ENCODE results near the gene HOXC13.

Gene HOXC13

GRCh38 chr12:53960187-53961024 lies 21.8 kb downstream of the HOXC13 start:
- H3K36me3 ChIP-seq (ENCODE audit: insufficient read depth, low read length) = no peaks in the 10 kb centered on the region
- peaks cover 47% of the 10 kb centered on the region for H3K4me1 ChIP-seq (ENCODE audit: control insufficient read depth, insufficient read depth, low read length)
- H3K9me3 ChIP-seq (replicated peaks; ENCODE audit: low read length) = no peaks in the 10 kb centered on the region
- peak overlapping the region; percentile 62 for H3K4me3 ChIP-seq (ENCODE audit: low read length)
- H3K4me2 ChIP-seq (ENCODE audit: low read length) = peak overlapping the region; percentile 68
- peak overlapping the region; percentile 70 for H3K9ac ChIP-seq (ENCODE audit: low read depth, low read length)
- no peaks in the 10 kb centered on the region for H3K27me3 ChIP-seq (ENCODE audit: control insufficient read depth, insufficient read depth, low read length)

- peaks cover 48% of the 10 kb centered on the region for H3K4me1 ChIP-seq (ENCODE audit: control insufficient read depth, insufficient read depth, low read length)
- H3K9me3 ChIP-seq (replicated peaks; ENCODE audit: low read length) = no peaks in the 10 kb centered on the region
- no peaks in the 10 kb centered on the region for H3K36me3 ChIP-seq (ENCODE audit: insufficient read depth, low read length)
- H3K27me3 ChIP-seq (ENCODE audit: control insufficient read depth, insufficient read depth, low read length) = no peaks in the 10 kb centered on the region
- H3K4me2 ChIP-seq (ENCODE audit: low read length) = peak overlapping the region; percentile 68
- peak overlapping the region; percentile 62 for H3K4me3 ChIP-seq (ENCODE audit: low read length)
- peak overlapping the region; percentile 70 for H3K9ac ChIP-seq (ENCODE audit: low read depth, low read length)
These were observed 22.6 kb downstream of the HOXC13 start for GRCh38 chr12:53961025-53961761.

- peak overlapping the region; percentile 79 for H3K4me2 ChIP-seq (ENCODE audit: low read length)
- no peaks in the 10 kb centered on the region for H3K9me3 ChIP-seq (replicated peaks; ENCODE audit: low read length)
- no peaks in the 10 kb centered on the region for H3K36me3 ChIP-seq (ENCODE audit: insufficient read depth, low read length)
- peak overlapping the region; percentile 87 for H3K4me3 ChIP-seq (ENCODE audit: low read length)
- H3K9ac ChIP-seq (ENCODE audit: low read depth, low read length) = peak overlapping the region; percentile 96
- H3K4me1 ChIP-seq (ENCODE audit: control insufficient read depth, insufficient read depth, low read length) = peaks cover 40% of the 10 kb centered on the region
- no peaks in the 10 kb centered on the region for H3K27me3 ChIP-seq (ENCODE audit: control insufficient read depth, insufficient read depth, low read length)
These were observed 24.4 kb downstream of the HOXC13 start for GRCh38 chr12:53963005-53963404.

- peak overlapping the region; percentile 96 for H3K9ac ChIP-seq (ENCODE audit: low read depth, low read length)
- no peaks in the 10 kb centered on the region for H3K36me3 ChIP-seq (ENCODE audit: insufficient read depth, low read length)
- H3K9me3 ChIP-seq (replicated peaks; ENCODE audit: low read length) = no peaks in the 10 kb centered on the region
- H3K27me3 ChIP-seq (ENCODE audit: control insufficient read depth, insufficient read depth, low read length) = no peaks in the 10 kb centered on the region
- H3K4me3 ChIP-seq (ENCODE audit: low read length) = peak overlapping the region; percentile 87
- peaks cover 43% of the 10 kb centered on the region for H3K4me1 ChIP-seq (ENCODE audit: control insufficient read depth, insufficient read depth, low read length)
- H3K4me2 ChIP-seq (ENCODE audit: low read length) = peak overlapping the region; percentile 79
These were observed 25.0 kb downstream of the HOXC13 start for GRCh38 chr12:53963434-53964314.

GRCh38 chr12:53964315-53964713 lies 25.7 kb downstream of the HOXC13 start:
- Histone ChIP-seq H3K4me3 (ENCODE audit: low read length) (peak overlapping the region; percentile 87), H3K4me2 (ENCODE audit: low read length) (peak overlapping the region; percentile 79), H3K9ac (ENCODE audit: low read depth, low read length) (peak overlapping the region; percentile 96), H3K27me3 (ENCODE audit: control insufficient read depth, insufficient read depth, low read length) (no peaks in the 10 kb centered on the region), H3K9me3 (replicated peaks; ENCODE audit: low read length) (no peaks in the 10 kb centered on the region), H3K36me3 (ENCODE audit: insufficient read depth, low read length) (no peaks in the 10 kb centered on the region), H3K4me1 (ENCODE audit: control insufficient read depth, insufficient read depth, low read length) (peaks cover 50% of the 10 kb centered on the region)

GRCh38 chr12:53965281-53966084 lies 26.9 kb downstream of the HOXC13 start:
- peak overlapping the region; percentile 87 for H3K4me3 ChIP-seq (ENCODE audit: low read length)
- no peaks in the 10 kb centered on the region for H3K9me3 ChIP-seq (replicated peaks; ENCODE audit: low read length)
- H3K9ac ChIP-seq (ENCODE audit: low read depth, low read length) = peak overlapping the region; percentile 96
- peak overlapping the region; percentile 79 for H3K4me2 ChIP-seq (ENCODE audit: low read length)
- H3K4me1 ChIP-seq (ENCODE audit: control insufficient read depth, insufficient read depth, low read length) = peaks cover 54% of the 10 kb centered on the region
- H3K27me3 ChIP-seq (ENCODE audit: control insufficient read depth, insufficient read depth, low read length) = no peaks in the 10 kb centered on the region
- no peaks in the 10 kb centered on the region for H3K36me3 ChIP-seq (ENCODE audit: insufficient read depth, low read length)

GRCh38 chr12:53966085-53966384 lies 27.4 kb downstream of the HOXC13 start:
- H3K36me3 ChIP-seq (ENCODE audit: insufficient read depth, low read length) = no peaks in the 10 kb centered on the region
- H3K4me3 ChIP-seq (ENCODE audit: low read length) = peak overlapping the region; percentile 87
- peak overlapping the region; percentile 79 for H3K4me2 ChIP-seq (ENCODE audit: low read length)
- H3K27me3 ChIP-seq (ENCODE audit: control insufficient read depth, insufficient read depth, low read length) = no peaks in the 10 kb centered on the region
- H3K9ac ChIP-seq (ENCODE audit: low read depth, low read length) = peak overlapping the region; percentile 96
- H3K4me1 ChIP-seq (ENCODE audit: control insufficient read depth, insufficient read depth, low read length) = peaks cover 53% of the 10 kb centered on the region
- H3K9me3 ChIP-seq (replicated peaks; ENCODE audit: low read length) = no peaks in the 10 kb centered on the region

- H3K4me1 ChIP-seq (ENCODE audit: control insufficient read depth, insufficient read depth, low read length) = peaks cover 59% of the 10 kb centered on the region
- no peaks in the 10 kb centered on the region for H3K27me3 ChIP-seq (ENCODE audit: control insufficient read depth, insufficient read depth, low read length)
- H3K4me3 ChIP-seq (ENCODE audit: low read length) = peak overlapping the region; percentile 87
These were observed 27.9 kb downstream of the HOXC13 start for GRCh38 chr12:53966385-53967133.

GRCh38 chr12:53967421-53967925 lies 28.8 kb downstream of the HOXC13 start:
- Histone ChIP-seq H3K9ac (ENCODE audit: low read depth, low read length) (peak overlapping the region; percentile 96), H3K4me2 (ENCODE audit: low read length) (peak overlapping the region; percentile 79), H3K4me1 (ENCODE audit: control insufficient read depth, insufficient read depth, low read length) (peaks cover 58% of the 10 kb centered on the region), H3K9me3 (replicated peaks; ENCODE audit: low read length) (no peaks in the 10 kb centered on the region), H3K4me3 (ENCODE audit: low read length) (peak overlapping the region; percentile 87), H3K36me3 (ENCODE audit: insufficient read depth, low read length) (no peaks in the 10 kb centered on the region), H3K27me3 (ENCODE audit: control insufficient read depth, insufficient read depth, low read length) (no peaks in the 10 kb centered on the region)

More at GRCh38 chr12:53966385-53967133, 27.9 kb downstream of the HOXC13 start:
- Histone ChIP-seq H3K4me2 (ENCODE audit: low read length) (peak overlapping the region; percentile 79), H3K9me3 (replicated peaks; ENCODE audit: low read length) (no peaks in the 10 kb centered on the region), H3K9ac (ENCODE audit: low read depth, low read length) (peak overlapping the region; percentile 96), H3K36me3 (ENCODE audit: insufficient read depth, low read length) (no peaks in the 10 kb centered on the region)
